Raji (cell line): ENCODE results near the gene UNCX.

Source experiments
- POLR2A ChIP-seq: IDR thresholded peaks from 2 replicates; pipeline ENCODE4 v1.6.1; 2011; ENCODE audit warnings: low read depth, low read length, control low read depth; ENCODE audit not compliant: insufficient read depth

UNCX gene

DNA sequence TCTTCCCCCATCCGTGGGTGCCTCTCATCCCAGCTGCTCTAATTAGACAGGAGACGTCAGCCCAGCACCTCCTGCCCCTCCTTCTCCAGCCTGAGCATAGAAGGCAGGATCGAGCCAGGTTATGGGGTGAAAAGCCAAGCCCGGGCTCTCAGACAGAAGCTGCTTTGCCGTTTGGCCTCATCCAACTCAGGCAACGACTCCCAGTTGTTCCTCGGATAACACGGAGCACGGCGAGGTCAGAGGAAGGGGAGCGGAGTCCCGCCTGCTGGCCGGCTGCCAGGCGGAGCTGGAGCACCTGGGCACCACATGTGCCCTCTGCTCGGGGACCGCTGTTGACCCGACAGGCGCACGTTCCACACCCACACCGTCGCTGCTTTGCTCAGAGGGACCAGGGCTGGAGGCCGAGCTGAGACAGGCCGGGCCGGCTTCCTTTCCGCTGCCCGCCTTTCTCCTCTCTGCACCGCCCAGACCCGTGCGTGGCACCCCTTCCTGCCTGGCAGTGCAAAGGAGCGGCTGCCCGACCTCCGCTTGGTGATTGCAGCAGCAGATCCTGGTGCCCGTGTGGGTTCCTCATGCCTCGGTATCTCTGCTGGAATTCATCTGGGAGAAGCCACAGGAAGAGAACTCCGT is 21.6 kb upstream of the UNCX start:
- TF ChIP-seq POLR2A: no peak

DNA sequence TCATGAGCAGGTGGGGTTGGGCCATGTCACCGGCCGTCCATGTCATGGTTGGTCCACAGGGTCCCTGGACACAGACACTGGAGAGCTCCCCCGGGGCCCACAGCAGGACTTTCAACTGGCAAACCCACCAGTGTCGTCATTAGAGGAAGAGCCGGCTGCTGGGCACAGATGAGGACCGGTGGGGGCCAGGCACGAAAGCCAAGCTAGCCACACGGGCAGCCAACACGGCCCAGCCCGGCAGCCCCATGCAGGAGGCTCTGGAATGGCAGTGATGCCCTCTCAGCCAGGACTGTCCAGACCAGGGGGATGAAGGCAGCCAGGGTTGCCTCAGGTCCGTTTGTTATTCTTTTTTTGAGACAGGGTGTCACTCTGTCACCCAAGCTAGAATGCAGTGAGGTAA is 21.1 kb upstream of the UNCX start:
- no peak for TF ChIP-seq POLR2A

DNA sequence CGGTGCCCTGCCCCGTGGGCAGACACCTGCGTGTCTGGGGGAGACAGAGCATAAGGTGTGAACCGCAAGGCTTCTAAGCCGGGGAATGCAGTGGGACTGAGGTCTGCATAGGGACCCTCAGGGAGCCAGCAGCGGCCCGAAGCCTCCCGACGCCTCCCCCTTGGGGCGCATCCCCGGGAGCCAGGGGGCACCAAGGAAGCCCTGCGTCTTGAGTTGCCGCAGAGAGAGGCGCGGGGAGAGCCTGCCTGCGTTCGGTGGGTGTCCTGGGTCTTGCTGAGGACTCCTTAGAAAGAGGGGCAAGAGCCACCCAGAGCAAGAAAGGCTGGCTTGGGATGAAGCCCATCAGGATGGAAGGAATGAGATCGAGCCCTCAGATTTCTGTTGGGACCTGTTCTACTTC is 18.2 kb upstream of the UNCX start:
- TF ChIP-seq POLR2A: no peak

DNA sequence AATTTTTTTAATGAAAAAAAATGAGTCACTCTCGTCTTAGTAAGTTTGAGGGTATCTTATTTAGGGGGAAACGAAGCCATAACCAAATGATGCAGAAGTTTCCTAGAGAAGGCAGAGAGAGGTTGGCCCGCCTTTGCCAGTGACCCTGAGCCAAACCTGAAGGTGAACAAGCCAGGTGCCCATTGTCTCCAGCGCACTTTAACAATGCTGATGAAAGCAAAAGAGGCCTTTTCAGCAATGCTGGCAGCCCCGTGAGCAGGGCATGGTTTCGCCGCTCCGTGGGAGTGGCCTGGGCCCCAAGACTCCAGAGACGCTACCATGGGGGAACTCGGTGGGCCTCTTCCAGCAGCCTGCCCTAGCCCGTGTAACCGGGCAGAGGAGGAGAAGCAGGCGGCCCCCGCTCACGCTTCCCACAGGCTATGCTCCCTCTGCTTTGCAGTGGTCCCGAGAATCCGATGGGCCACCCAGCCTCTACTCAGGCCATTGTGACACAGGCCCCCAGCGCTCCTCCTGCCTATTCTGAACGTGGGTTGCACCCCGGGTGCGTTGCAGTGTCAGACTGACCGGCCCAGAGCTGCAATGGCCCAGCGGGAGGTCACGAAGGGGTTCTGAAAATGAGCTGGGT is 14.0 kb upstream of the UNCX start:
- no peak for TF ChIP-seq POLR2A

DNA sequence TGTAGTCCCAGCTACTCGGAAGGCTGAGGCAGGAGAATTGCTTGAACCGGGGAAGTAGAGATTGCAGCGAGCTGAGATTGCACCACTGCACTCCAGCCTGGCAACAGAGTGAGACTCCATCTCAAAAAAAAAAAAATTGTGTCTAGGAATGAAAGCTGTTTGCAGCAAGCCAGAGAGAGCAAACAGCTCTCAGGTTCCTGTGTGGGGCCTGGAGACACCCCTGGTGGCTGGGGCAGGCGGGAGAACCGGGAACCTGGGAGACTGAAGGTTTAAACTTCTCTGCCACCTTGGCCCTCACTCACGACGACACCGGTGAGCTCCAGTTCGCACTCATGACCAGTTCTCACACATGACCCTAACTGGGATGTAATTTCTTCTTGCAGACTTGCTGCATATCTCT is 13.2 kb upstream of the UNCX start:
- TF ChIP-seq POLR2A: no peak

DNA sequence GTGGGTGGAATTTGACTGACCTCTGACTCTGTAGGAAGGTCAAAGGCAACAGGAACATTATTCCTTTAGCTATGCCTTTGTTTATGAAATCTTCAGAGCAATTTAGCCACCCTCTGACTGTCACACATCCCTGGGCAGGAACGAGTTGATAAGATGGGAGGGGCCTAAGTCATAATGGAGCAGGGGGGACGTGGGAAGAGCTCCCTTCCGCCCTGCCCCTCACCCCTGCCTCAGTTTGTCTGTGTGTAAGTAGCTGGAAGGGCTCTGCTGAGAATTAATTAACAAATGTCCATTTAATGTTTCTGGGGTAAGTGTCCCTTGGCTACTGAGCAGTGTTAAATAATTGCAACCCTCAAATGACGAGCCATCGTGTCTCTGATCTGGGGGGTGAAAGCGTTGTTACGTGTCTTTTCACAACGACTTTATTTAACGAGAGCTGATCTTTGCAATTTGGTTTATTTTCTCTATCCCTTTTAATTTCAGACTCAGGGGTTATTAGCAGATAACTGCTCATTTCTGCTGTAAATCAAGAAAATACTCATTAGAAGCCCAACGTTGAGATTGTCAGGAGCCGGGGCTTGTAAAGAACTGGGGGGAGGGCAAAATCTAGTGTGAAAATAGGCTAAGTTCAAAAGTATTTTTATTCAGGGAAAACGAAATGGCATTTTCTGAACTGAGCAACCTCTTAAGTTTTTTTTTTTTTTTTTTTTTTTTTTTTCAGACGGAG is 12.5 kb upstream of the UNCX start:
- TF ChIP-seq POLR2A: no peak

DNA sequence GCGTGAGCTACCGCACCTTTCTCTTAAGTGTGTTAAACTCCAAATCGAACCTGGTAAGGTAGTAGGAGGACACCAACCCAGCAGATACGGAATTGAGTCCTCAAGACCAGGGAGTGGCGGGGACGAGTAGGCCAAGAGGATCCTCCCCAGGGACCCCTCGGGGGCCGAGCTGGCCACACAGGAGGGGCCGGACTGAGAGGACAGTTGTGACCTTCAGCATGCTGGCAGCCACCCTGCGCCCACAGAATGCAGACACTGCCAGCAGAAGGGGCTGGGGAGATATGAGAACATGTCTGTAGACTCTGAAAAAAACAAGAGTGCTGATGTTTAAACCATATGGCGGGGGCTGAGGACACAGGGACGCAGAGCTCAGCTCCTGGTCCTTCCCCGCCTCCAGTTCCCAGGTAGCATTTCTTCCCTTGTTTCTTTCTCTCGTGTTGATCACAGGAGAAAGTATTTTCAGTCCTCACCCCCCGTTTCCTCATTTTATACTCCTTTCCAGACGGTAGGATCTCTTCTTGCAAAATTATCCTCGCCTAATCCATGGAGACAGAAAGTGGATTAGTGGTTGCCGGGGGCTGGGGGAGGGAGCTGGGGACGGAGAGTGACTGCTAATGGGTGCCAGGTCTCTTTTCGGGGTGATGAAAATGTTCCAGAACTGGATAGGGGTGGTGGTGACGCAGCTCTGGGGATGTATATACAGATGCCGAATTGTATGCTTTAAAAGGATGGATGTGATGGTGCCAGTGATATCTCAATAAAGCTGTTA is 11.5 kb upstream of the UNCX start:
- no peak for TF ChIP-seq POLR2A

DNA sequence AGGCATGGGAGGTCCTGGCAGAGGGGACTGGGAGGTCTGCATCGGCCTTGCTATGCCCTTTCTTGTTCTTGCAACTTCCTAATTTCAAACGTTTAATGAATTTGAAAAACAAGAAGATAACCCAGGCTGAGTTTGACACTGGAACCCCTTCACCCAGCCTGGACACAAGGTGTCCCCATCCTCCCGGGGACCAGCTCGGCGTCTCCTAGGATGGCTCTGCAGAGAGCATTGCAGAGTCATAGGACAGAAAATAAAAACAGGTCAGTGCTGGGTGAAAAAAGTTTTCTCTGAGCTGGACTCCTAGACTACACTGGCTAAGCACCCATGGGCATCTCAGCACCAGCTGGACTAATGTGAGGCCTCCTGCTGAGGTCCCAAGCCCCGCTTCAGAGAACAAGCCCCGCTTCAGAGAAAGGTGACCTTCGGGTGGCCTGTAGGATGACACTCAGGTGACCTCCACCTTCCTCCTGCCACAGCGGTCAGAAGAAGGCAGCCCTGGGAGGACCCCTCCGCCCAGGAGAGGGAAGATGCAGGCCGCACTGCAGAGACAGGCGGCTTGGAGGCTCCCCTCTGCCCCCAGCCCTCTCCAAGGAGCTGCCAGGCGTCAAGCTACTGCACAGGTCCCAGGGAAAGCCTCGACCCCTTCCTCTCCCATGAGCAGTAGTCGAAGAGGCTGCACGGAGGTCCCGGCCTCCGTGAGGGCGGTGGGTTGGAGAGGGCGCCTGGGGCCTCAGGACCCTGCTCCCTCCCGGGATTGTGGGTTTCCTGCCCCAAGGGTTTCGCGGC is 9.3 kb upstream of the UNCX start:
- no peak for TF ChIP-seq POLR2A

DNA sequence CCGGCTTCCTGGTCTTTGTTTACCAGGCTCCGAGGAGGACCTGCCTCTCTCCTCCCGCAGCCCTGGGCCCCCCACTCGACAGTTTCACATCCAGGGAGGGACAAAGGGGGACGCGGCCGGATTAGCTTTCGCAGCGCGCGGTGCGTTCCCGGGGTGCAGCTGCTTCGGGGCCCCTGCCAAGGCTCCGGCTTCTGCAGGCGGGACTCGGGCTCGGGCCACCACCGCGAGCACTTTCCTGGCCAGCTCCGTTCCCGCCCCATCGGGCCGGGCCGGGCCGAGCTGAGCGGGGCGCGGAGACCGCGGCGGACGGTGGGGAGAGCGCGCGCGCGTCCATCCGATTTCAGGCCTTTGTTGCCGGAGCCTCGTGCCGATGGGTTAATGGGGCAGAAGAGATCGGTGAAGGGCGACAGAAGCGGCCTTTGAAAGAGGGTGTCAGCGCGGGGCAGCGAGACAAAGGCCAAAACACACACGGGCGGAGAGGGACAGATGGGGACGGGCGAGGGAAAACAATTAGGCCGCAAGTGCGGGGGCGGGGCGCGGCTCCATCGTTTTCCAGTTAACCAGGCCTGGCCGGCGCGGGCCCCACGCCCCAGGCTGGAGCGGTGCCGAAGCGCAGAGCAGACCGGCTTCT is 8.5 kb upstream of the UNCX start:
- no peak for TF ChIP-seq POLR2A

DNA sequence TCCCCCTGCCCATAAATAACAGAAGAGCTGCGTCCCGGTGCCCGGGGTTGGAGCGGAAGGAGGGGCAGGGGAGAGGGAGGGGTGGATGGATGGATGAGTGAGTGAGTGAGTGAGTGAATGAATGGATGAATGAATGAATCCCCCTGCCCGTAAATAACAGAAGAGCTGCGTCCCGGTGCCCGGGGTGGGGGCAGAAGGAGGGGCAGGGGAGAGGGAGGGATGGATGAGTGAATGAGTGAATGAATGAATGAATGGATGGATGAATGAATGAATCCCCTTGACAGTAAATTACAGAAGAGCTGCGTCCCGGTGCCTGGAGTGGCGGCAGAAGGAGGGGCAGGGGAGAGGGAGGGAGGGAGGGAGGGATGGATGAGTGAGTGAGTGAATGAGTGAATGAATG is 7.6 kb upstream of the UNCX start:
- TF ChIP-seq POLR2A: no peak

DNA sequence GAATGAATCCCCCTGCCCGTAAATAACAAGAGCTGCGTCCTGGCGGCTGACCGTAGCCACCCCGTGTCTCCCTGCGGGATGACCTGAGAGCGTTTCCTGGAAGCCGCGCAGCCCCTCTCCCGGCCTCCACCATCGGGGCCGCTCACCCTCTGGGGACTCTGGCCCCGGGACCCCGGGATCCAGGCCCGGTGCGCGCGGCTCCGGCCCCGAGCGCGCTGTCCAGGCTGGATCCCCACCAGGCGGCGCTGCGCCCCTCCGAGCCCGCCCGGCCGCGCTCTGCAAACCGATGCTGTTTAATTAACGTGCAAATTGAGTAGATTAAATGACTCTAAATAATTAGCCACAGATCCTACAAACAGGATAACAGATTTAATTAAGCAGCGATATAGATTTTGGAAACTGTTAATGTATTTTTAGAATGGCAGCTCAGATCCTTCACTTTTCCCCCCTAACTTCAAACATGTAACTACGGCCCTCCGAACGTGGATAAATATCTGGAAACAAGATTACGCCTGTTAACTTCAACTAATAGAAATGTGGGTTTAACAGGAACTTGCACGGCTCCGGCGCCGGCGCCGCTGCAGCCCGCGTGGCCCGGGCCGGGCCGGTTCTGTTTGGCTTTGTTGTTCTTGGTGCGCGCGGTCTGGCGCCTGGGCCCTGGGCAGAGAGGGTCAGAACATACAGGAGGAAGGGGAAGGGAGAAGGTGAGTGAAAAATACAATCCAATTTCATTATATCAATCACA is 7.1 kb upstream of the UNCX start:
- TF ChIP-seq POLR2A: no peak

DNA sequence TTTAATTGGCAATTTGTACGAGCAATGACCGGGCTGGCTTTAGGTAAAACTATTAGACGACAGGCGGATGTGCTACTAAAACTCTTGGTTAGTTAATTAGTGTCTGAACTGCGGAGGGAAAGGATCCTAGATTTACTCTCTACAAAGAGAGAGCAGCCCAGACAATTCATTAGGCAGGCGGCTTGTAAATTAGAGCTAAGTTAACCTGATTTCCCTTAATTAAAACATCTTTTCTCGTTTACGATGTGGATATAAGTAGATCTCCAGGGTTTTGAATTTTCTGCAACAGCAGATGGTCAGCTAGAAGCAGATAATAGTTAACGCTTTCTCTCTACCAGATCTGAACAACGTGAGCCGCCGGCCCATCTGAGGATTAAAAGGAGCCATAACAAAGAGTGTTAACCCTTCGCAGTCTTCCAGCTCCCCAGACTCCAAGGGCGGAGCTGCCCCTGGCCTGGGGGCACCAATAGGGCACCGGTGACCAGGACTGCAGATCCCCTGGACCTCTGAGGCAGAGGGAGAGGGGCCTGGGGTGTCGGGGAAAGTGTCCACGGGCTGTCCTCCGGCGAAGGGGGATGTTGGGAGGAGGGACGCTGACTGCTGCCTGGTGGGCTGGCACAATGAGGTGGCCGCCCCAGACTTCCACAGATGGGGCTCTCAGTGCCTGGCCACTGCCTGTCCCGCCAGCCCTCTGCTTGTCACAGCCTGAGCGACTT is 6.3 kb upstream of the UNCX start:
- TF ChIP-seq POLR2A: no peak
